DOHH2 (cell line): ENCODE measurements around the gene TM4SF4.

Experiments used
- CTCF ChIP-seq: fragments of 200-600 bp; sonication (generic); IDR thresholded peaks from one replicate; pipeline ENCODE4 v1.5.1; 2014; ENCODE audit warnings: antibody characterized with exemption, mild to moderate bottlenecking, low read depth, low read length; ENCODE audit not compliant: poor library complexity, severe bottlenecking
- EZH2phosphoT487 ChIP-seq: fragments of 200-600 bp; sonication (generic); IDR thresholded peaks from 2 replicates; pipeline ENCODE4 v1.6.1; 2017; ENCODE audit warnings: borderline replicate concordance, mild to moderate bottlenecking, antibody characterized with exemption, low read length, moderate library complexity, mixed read lengths

- TF ChIP-seq CTCF (no peak), EZH2phosphoT487 (no peak)
These were observed 31.0 kb upstream of the TM4SF4 start for GRCh38 chr3:149443545-149443912.
